Measurements from ENCODE around the gene SAC3D1.

DNA sequence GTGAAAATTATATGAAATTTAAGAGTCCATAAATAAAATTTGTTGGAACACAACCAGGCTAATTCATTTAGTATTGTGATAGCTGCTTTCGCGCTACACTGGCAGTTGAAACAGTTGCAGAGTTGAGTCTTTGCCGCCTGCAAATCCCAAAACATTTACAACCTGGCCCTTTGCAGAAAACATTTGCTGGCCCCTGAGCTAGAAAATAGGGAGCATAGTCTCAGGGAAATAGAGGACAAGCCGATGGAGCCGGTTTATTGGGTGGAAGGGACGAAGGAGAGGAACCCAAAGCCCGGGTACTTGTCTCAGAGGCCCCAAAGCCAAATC is 527 bp upstream of the SAC3D1 start:
- no peak for TF ChIP-seq CTCF (IDR thresholded peaks at IDR 0.05)
- TF ChIP-seq POLR2A (IDR thresholded peaks at IDR 0.05): no peak
- no peak for TF ChIP-seq EP300 (IDR thresholded peaks at IDR 0.05)
